Vagina (tissue), 2 donors: ENCODE results near the gene CAPRIN2. TPM values are rescaled to one million over a fixed set of nuclear protein-coding genes. Genes with fewer than 3 reads are reported as not detected.

Experiments used
- DNase-seq, 2 donors: peaks; one replicate each; pipeline ENCODE4 v3.0.0-alpha.2; 2017; ENCODE audit errors: extremely low spot score in 2 of 2
- H3K27ac ChIP-seq: fragments of 200-600 bp; sonication (generic); one replicate; pipeline ENCODE4 v1.5.1; 2019
- H3K27me3 ChIP-seq: fragments of 200-600 bp; sonication (generic); one replicate; pipeline ENCODE4 v1.5.1; 2019
- H3K36me3 ChIP-seq, 2 donors: fragments of 200-600 bp; sonication (generic); one replicate each; pipeline ENCODE4 v1.5.1; 2017 to 2019
- H3K4me1 ChIP-seq: fragments of 200-600 bp; sonication (generic); one replicate; pipeline ENCODE4 v1.5.1; 2019
- H3K4me3 ChIP-seq, 2 donors: fragments of 200-600 bp; sonication (generic); 1 replicate in 1 of 2; 2 replicates in 1 of 2; pipeline ENCODE4 v1.5.1; 2016 to 2019
- H3K9me3 ChIP-seq: fragments of 200-600 bp; sonication (generic); one replicate; pipeline ENCODE4 v1.5.1; 2019
- POLR2A ChIP-seq, 2 donors: fragments of 450-650 bp; IDR thresholded peaks; one replicate each; pipeline ENCODE4 v1.6.1; 2017; ENCODE audit warnings: antibody characterized with exemption in 2 of 2, mild to moderate bottlenecking in 2 of 2, moderate library complexity in 2 of 2
- POLR2AphosphoS5 ChIP-seq, 2 donors: sonication (generic); formaldehyde crosslinking; IDR thresholded peaks; one replicate each; pipeline ENCODE4 v1.9.0; 2017; ENCODE audit warnings: antibody characterized with exemption in 2 of 2, mild to moderate bottlenecking in 2 of 2, low read depth in 1 of 2; ENCODE audit not compliant: insufficient read depth in 1 of 2
- intact Hi-C: fragments of 100-400 bp; cut with DNase I; formaldehyde crosslinking; loops from one replicate; pipeline ENCODE4 v1.15.1; 2023
- total RNA-seq: library from RNA; depleted of rRNA; stranded (reverse); fragments of >200 nt; gene quantifications from one replicate; pipeline ENCODE4 v1.2.3, GENCODE V29; 2016
- TF ChIP-seq, protein P1 (sequence below), 3 experiments: fragments of 450-650 bp in 2 of 3; fragments of 200-600 bp in 1 of 3; sonication (generic) in 1 of 3; IDR thresholded peaks; one replicate each; pipeline ENCODE4 v1.5.1; 2017 to 2019; ENCODE audit warnings: antibody characterized with exemption in 3 of 3, mild to moderate bottlenecking in 2 of 3, moderate library complexity in 2 of 3

Gene CAPRIN2
- total RNA-seq, result 41.3 TPM

DNA sequence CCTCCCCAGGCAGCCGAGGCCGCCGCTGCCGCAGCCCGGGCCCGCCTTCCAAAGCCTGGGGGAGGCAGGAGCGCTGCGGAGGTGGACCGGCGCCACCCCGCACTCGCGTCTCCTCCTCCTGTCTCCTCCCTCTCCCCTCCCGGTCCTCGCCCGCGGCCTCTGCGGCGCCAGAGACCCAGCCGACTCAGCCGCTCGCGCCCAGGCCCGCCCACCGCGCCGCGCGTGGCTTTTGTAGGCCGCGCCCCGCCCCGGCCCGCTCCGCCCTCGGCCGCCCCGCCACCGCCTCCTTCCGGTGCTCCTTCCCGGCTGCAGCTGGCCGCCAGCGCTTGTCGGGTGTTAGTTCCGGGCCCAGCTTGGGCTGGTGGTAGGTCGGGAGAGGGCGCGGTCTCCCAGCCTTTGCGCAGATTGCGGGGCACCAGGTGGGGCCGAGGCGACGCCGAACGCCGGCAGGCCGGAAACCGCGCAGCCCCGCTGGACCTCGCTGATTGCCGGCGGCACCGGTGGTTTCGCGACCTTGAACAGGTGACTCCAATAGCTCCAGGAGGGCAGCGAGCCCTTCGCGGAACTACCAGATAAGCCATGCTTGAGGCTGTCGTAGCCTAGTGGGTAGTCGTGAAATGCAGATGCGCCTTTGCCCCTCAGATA lies at the start of gene CAPRIN2:
CAPRIN2 (minus strand) TSS at position 202 of the 645 bp plus-strand sequence. CDS start 1,431 bp downstream, outside the sequence.
- intact Hi-C loops, result no loop called here

GRCh38 chr12:30797689-30798088 lies 42.9 kb upstream of the CAPRIN2 start:
- Histone ChIP-seq H3K36me3 (no peaks in the 10 kb centered on the region), H3K9me3 (no peaks in the 10 kb centered on the region), H3K4me1 (peaks cover 22% of the 10 kb centered on the region), H3K27me3 (no peaks in the 10 kb centered on the region), H3K27ac (no peak overlapping the region), H3K4me3 (no peak overlapping the region)
- no peak for DNase-seq
- no peak for TF ChIP-seq POLR2A (IDR thresholded peaks at IDR 0.05)
- TF ChIP-seq, protein P1, sequence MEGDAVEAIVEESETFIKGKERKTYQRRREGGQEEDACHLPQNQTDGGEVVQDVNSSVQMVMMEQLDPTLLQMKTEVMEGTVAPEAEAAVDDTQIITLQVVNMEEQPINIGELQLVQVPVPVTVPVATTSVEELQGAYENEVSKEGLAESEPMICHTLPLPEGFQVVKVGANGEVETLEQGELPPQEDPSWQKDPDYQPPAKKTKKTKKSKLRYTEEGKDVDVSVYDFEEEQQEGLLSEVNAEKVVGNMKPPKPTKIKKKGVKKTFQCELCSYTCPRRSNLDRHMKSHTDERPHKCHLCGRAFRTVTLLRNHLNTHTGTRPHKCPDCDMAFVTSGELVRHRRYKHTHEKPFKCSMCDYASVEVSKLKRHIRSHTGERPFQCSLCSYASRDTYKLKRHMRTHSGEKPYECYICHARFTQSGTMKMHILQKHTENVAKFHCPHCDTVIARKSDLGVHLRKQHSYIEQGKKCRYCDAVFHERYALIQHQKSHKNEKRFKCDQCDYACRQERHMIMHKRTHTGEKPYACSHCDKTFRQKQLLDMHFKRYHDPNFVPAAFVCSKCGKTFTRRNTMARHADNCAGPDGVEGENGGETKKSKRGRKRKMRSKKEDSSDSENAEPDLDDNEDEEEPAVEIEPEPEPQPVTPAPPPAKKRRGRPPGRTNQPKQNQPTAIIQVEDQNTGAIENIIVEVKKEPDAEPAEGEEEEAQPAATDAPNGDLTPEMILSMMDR (IDR thresholded peaks at IDR 0.05), result no peak
- no peak for TF ChIP-seq POLR2AphosphoS5 (IDR thresholded peaks at IDR 0.05; ENCODE audit: insufficient read depth in 1 of 2, low read depth in 1 of 2)
- intact Hi-C loops, result no loop called here

More for the DNA sequence above, at the start of gene CAPRIN2:
- Histone ChIP-seq H3K4me1 (peaks cover 13% of the 10 kb centered on the region), H3K4me3 (peak within 1 kb of the TSS; percentile 70 to 88), H3K36me3 (no peaks in the 10 kb centered on the region), H3K27ac (peak within 1 kb of the TSS; percentile 89), H3K9me3 (no peaks in the 10 kb centered on the region), H3K27me3 (no peaks in the 10 kb centered on the region)
- peak in 1 of 2 donors; percentile 93 for DNase-seq
- TF ChIP-seq POLR2AphosphoS5 (IDR thresholded peaks at IDR 0.05; ENCODE audit: insufficient read depth in 1 of 2, low read depth in 1 of 2) (peak in 1 of 2 donors; percentile 90), POLR2A (IDR thresholded peaks at IDR 0.05) (peak in 1 of 2 donors; percentile 44)
- TF ChIP-seq, protein P1 (IDR thresholded peaks at IDR 0.05), result peak in 1 of 3 experiments; percentile 46

GRCh38 chr12:30796891-30797371 lies 42.2 kb upstream of the CAPRIN2 start:
- intact Hi-C loops, result no loop called here
- peaks cover 22% of the 10 kb centered on the region for H3K4me1 ChIP-seq
- H3K36me3 ChIP-seq, result no peaks in the 10 kb centered on the region
- H3K27ac ChIP-seq, result peak overlapping the region; percentile 49
- DNase-seq, result no peak
- no peaks in the 10 kb centered on the region for H3K27me3 ChIP-seq
- peak overlapping the region; percentile 61 to 64 for H3K4me3 ChIP-seq
- no peaks in the 10 kb centered on the region for H3K9me3 ChIP-seq
- no peak for TF ChIP-seq POLR2AphosphoS5 (IDR thresholded peaks at IDR 0.05; ENCODE audit: insufficient read depth in 1 of 2, low read depth in 1 of 2)
- no peak for TF ChIP-seq POLR2A (IDR thresholded peaks at IDR 0.05)
- TF ChIP-seq, protein P1 (IDR thresholded peaks at IDR 0.05), result no peak

DNA sequence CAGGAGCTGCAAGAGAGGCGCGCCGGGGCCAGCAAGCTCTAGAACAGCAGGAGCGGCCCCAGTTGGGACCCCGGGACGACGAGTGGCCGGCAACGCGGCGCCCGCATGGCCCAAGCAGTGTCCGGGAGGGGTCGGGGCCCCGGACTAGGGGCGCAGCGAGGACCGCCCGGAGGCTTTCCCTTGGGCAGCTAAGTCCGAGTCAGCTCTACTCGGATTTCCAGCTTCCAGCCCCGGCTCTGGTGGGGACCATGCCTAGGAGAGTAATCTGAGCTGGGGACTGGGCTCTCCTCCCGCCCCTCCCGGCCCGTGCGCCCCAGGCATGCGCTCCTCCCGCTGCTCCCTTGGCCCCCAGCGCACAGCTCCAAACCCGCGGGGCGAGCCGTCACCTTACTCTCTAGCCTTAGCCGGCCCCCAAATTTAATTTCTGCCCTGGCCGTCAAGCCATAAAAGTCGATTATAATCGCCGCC lies 41.6 kb upstream of the CAPRIN2 start:
- H3K27ac ChIP-seq, result peak overlapping the region; percentile 49

More for the DNA sequence above, 41.6 kb upstream of the CAPRIN2 start:
- Histone ChIP-seq H3K36me3 (no peaks in the 10 kb centered on the region), H3K4me1 (peaks cover 22% of the 10 kb centered on the region), H3K27me3 (no peaks in the 10 kb centered on the region), H3K9me3 (no peaks in the 10 kb centered on the region), H3K4me3 (peak overlapping the region; percentile 61 to 64)
- TF ChIP-seq POLR2AphosphoS5 (IDR thresholded peaks at IDR 0.05; ENCODE audit: insufficient read depth in 1 of 2, low read depth in 1 of 2), result peak in 1 of 2 donors; percentile 20
- TF ChIP-seq, protein P1 (IDR thresholded peaks at IDR 0.05), result no peak
- no peak for TF ChIP-seq POLR2A (IDR thresholded peaks at IDR 0.05)
- intact Hi-C loops, result no loop called here
- DNase-seq, result no peak
